ENCODE data around the gene CDH2.

DNA sequence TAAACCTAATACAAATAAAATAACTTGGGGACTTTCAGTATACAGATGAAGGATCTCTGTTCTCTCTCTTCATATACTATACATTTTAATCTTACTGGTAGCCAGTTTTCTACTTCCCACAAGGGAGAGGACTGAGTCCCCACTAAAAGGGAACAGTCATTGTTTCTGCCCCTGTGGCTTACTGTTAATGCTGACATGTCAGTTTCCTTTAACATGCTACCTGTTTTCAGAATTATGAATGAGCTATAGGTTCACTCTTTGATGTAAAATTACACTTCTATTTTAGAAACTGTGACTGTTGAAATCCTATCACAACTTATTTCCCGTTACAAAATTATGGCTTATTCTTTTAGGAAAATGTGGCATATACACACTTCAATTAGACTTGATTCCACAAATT, 207.7 kb downstream of the CDH2 start:
- no peak for TF ChIP-seq CTCF (IDR thresholded peaks at IDR 0.05)
- TF ChIP-seq EP300 (IDR thresholded peaks at IDR 0.05) = no peak

Measured in ovary (tissue), 3 donors.